ENCODE results near the gene PTAFR. TPM values are rescaled to one million over a fixed set of nuclear protein-coding genes. Genes with fewer than 3 reads are reported as not detected.

The PTAFR gene
- total RNA-seq, 1 experiment from 2014 or later: 1.9 TPM

- H2BK20ac ChIP-seq (ENCODE audit: low read depth, low read length, poor library complexity, severe bottlenecking): no peak overlapping the region
- no peak overlapping the region for H3K4me2 ChIP-seq (ENCODE audit: insufficient read depth, insufficient read length, low read length)
- H2BK120ac ChIP-seq (ENCODE audit: low read depth, low read length, poor library complexity, severe bottlenecking): no peak overlapping the region
- no peaks in the 10 kb centered on the region for H3K79me1 ChIP-seq (ENCODE audit: insufficient read depth, low read depth, low read length, poor library complexity, severe bottlenecking)
- H3K4ac ChIP-seq (ENCODE audit: low read depth, low read length): no peak overlapping the region
- H3K9me3 ChIP-seq (ENCODE audit: control insufficient read depth, low read depth, low read length): no peaks in the 10 kb centered on the region
- no peak overlapping the region for H4K91ac ChIP-seq (ENCODE audit: insufficient read length, low read depth, low read length)
- no peaks in the 10 kb centered on the region for H3K79me2 ChIP-seq (ENCODE audit: insufficient read depth, low read length)
- Mint-ChIP-seq H3K27ac (peak overlapping the region in 1 of 3 experiments; percentile 79; a peak in 1 of 7 replicates), H3K9me3 (peaks cover 0 to 5% of the 10 kb centered on the region in 2 experiments; a peak in 3 of 5 replicates), H3K4me1 (peaks cover 4 to 7% of the 10 kb centered on the region in 2 experiments), H3K36me3 (ENCODE audit: insufficient read depth in 1 of 3, low read depth in 3 of 3) (no peaks in the 10 kb centered on the region; a peak in 2 of 7 replicates), H3K27me3 (ENCODE audit: low read depth) (peaks cover 8% of the 10 kb centered on the region), H3K4me3 (no peak overlapping the region)
- WGBS (ENCODE audit: extremely low coverage, insufficient read length, low lambda C conversion rate): no CpG with 5 or more reads among the region's 11 CpGs
- no peak overlapping the region for H3K14ac ChIP-seq (ENCODE audit: insufficient read depth, low read length)
- H3K23ac ChIP-seq (ENCODE audit: insufficient read length, low read depth, low read length): no peak overlapping the region
- no peaks in the 10 kb centered on the region for H4K20me1 ChIP-seq (ENCODE audit: control insufficient read depth, insufficient read depth, insufficient read length)
- H2AK5ac ChIP-seq (ENCODE audit: insufficient read length, low read length): no peak overlapping the region
- DNase-seq: no peak
- H3K27me3 ChIP-seq (ENCODE audit: insufficient read depth, low read length): no peaks in the 10 kb centered on the region
- H2BK12ac ChIP-seq (ENCODE audit: insufficient read length, low read depth, low read length): no peak overlapping the region
- H3K23me2 ChIP-seq (ENCODE audit: insufficient read length, low read depth, low read length, poor library complexity, severe bottlenecking): no peaks in the 10 kb centered on the region
- H3K18ac ChIP-seq (ENCODE audit: insufficient read length, low read depth, low read length): no peak overlapping the region
- no peak overlapping the region for H2BK15ac ChIP-seq (ENCODE audit: low read depth, low read length)
- no peak overlapping the region for H2AFZ ChIP-seq (ENCODE audit: low read length)
- no peak overlapping the region for H4K5ac ChIP-seq (ENCODE audit: insufficient read length, low read depth, low read length)
- H2BK5ac ChIP-seq (ENCODE audit: insufficient read length, low read length): no peak overlapping the region
- H3K4me1 ChIP-seq (ENCODE audit: insufficient read depth, low read length): no peaks in the 10 kb centered on the region
- H3K27ac ChIP-seq (ENCODE audit: insufficient read length, low read depth, low read length): no peak overlapping the region
- TF ChIP-seq, protein P1, sequence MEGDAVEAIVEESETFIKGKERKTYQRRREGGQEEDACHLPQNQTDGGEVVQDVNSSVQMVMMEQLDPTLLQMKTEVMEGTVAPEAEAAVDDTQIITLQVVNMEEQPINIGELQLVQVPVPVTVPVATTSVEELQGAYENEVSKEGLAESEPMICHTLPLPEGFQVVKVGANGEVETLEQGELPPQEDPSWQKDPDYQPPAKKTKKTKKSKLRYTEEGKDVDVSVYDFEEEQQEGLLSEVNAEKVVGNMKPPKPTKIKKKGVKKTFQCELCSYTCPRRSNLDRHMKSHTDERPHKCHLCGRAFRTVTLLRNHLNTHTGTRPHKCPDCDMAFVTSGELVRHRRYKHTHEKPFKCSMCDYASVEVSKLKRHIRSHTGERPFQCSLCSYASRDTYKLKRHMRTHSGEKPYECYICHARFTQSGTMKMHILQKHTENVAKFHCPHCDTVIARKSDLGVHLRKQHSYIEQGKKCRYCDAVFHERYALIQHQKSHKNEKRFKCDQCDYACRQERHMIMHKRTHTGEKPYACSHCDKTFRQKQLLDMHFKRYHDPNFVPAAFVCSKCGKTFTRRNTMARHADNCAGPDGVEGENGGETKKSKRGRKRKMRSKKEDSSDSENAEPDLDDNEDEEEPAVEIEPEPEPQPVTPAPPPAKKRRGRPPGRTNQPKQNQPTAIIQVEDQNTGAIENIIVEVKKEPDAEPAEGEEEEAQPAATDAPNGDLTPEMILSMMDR (conservative IDR thresholded peaks at IDR 0.05): no peak
- H4K8ac ChIP-seq (replicated peaks; ENCODE audit: insufficient read length, low read depth, low read length): no peak overlapping the region
- no peak overlapping the region for H3T11ph ChIP-seq (ENCODE audit: low read length)
- no peak overlapping the region for H3K56ac ChIP-seq (ENCODE audit: insufficient read length, low read depth, low read length)
- H3K9ac ChIP-seq (ENCODE audit: extremely low read depth, insufficient read length, low read length): no peak overlapping the region
Observed at GRCh38 chr1:28132171-28133167, 44.0 kb downstream of the PTAFR start.
